HCT116 (cell line): Measurements from ENCODE around the gene CHRNB4. TPM values are rescaled to one million over a fixed set of nuclear protein-coding genes. Genes with fewer than 3 reads are reported as not detected.

Source experiments
- ATAC-seq: fragments of 200-7000 bp; cut with Tn5 transposase; 2 replicates; pipeline ENCODE4 v1.9.1; 2020; ENCODE audit warnings: mild to moderate bottlenecking, moderate library complexity
- BruUV-seq: library from RNA; stranded (reverse); fragments of 400-500 nt; replicated peaks from 2 replicates; lab custom pipeline; 2021; lab: Mats Ljungman, UMichigan
- CTCF ChIA-PET: fragments of 300-600 bp; sonication (Branson Sonifier 250); formaldehyde crosslinking; loops from one replicate; lab custom pipeline; 2021; ENCODE audit warnings: antibody characterized with exemption; lab: Charles Lee
- POLR2A ChIA-PET: fragments of 300-600, 350-600 bp; sonication (Branson Sonifier 250); formaldehyde crosslinking; loops from one replicate; lab custom pipeline; 2021; ENCODE audit warnings: antibody characterized with exemption; lab: Charles Lee
- RAD21 ChIA-PET, 2 experiments: fragments of 300-600 bp; sonication (Branson Sonifier 250); formaldehyde crosslinking; loops; one replicate each; lab custom pipeline; 2023; ENCODE audit warnings: low total read pairs in 2 of 2; ENCODE audit not compliant: uncharacterized antibody in 2 of 2, unreplicated experiment in 2 of 2, low non-redundant PET in 1 of 2; lab: Charles Lee
- DNase-seq: peaks from one replicate; pipeline ENCODE4 v3.0.0-alpha.2; 2010; ENCODE audit warnings: low read depth, low spot score
- H2AFZ ChIP-seq: fragments of 200-600 bp; shearing (Covaris generic), sonication (generic); 2 replicates; pipeline ENCODE4 v1.6.1; 2017; ENCODE audit warnings: low read depth, mixed run types, mixed read lengths, antibody characterized with exemption, low read length; ENCODE audit not compliant: poor library complexity, severe bottlenecking
- H3K27ac ChIP-seq: 2 replicates; pipeline ENCODE4 v1.5.1; 2012; ENCODE audit warnings: low read depth, low read length
- H3K27me3 ChIP-seq: fragments of 200-600 bp; sonication (generic); 2 replicates; pipeline ENCODE4 v1.6.1; 2016; ENCODE audit warnings: mixed run types, low read length, mixed read lengths; ENCODE audit not compliant: insufficient read depth
- H3K36me3 ChIP-seq, 2 experiments: fragments of 200-500 bp in 1 of 2; fragments of 200-600 bp in 1 of 2; sonication (Bioruptor generic) in 1 of 2; sonication (generic) in 1 of 2; 2 replicates each; pipeline versions ENCODE4 v1.5.1 to v1.6.1; 2014 to 2016; ENCODE audit warnings: low read length in 2 of 2, inconsistent platforms in 1 of 2, mixed read lengths in 1 of 2, mixed run types in 1 of 2; ENCODE audit not compliant: insufficient read depth in 2 of 2, control insufficient read depth in 1 of 2
- H3K4me1 ChIP-seq, 2 experiments: fragments of 200-600 bp in 1 of 2; sonication (generic) in 1 of 2; 2 replicates each; pipeline versions ENCODE4 v1.5.1 to v1.6.1; 2012 to 2017; ENCODE audit warnings: low read length in 2 of 2, inconsistent platforms in 1 of 2, mild to moderate bottlenecking in 1 of 2, mixed read lengths in 1 of 2, mixed run types in 1 of 2, moderate library complexity in 1 of 2; ENCODE audit not compliant: insufficient read depth in 2 of 2, control insufficient read depth in 1 of 2
- H3K4me2 ChIP-seq: fragments of 200-600 bp; sonication (generic); 2 replicates; pipeline ENCODE4 v1.6.1; 2017; ENCODE audit warnings: mixed run types, low read length, mixed read lengths
- H3K4me3 ChIP-seq, 2 experiments: fragments of 200-600 bp in 1 of 2; sonication (generic) in 1 of 2; replicated peaks in 1 of 2; 2 replicates each; pipeline ENCODE4 v1.5.1; 2011 to 2016; ENCODE audit warnings: low read length in 2 of 2, control low read depth in 1 of 2, low read depth in 1 of 2, mild to moderate bottlenecking in 1 of 2, mixed read lengths in 1 of 2, mixed run types in 1 of 2
- H3K79me2 ChIP-seq: fragments of 200-600 bp; sonication (generic); 2 replicates; pipeline ENCODE4 v1.6.1; 2017; ENCODE audit warnings: mild to moderate bottlenecking, mixed run types, low read length, moderate library complexity, mixed read lengths; ENCODE audit not compliant: insufficient read depth
- H3K9ac ChIP-seq: fragments of 200-600 bp; sonication (generic); 2 replicates; pipeline ENCODE4 v1.6.1; 2016; ENCODE audit warnings: low read length, mixed read lengths
- H3K9me2 ChIP-seq: fragments of 200-600 bp; sonication (generic), shearing (Covaris generic); 2 replicates; pipeline ENCODE4 v1.6.1; 2017; ENCODE audit warnings: mixed run types, mild to moderate bottlenecking, moderate library complexity; ENCODE audit not compliant: insufficient read depth
- H3K9me3 ChIP-seq, 2 experiments: fragments of 200-500 bp in 1 of 2; fragments of 200-600 bp in 1 of 2; sonication (Bioruptor generic) in 1 of 2; sonication (generic) in 1 of 2; 2 replicates each; pipeline ENCODE4 v1.6.1; 2014 to 2017; ENCODE audit warnings: low read length in 2 of 2, mixed read lengths in 2 of 2, inconsistent platforms in 1 of 2, low read depth in 1 of 2, mild to moderate bottlenecking in 1 of 2, mixed run types in 1 of 2, moderate library complexity in 1 of 2; ENCODE audit not compliant: control insufficient read depth in 1 of 2, insufficient read depth in 1 of 2
- H4K20me1 ChIP-seq: fragments of 200-600 bp; sonication (generic), shearing (Covaris generic); 2 replicates; pipeline ENCODE4 v1.6.1; 2017; ENCODE audit warnings: mixed run types, mild to moderate bottlenecking, moderate library complexity; ENCODE audit not compliant: insufficient read depth
- CTCF ChIP-seq, 3 experiments: fragments of 200-600 bp in 1 of 3; sonication (generic) in 1 of 3; IDR thresholded peaks in 2 of 3; conservative IDR thresholded peaks in 1 of 3; 2 replicates each; pipeline ENCODE4 v1.5.1; 2012 to 2017; ENCODE audit warnings: low read depth in 2 of 3, low read length in 2 of 3, antibody characterized with exemption in 1 of 3, borderline replicate concordance in 1 of 3, control low read depth in 1 of 3, mild to moderate bottlenecking in 1 of 3, mixed read lengths in 1 of 3, mixed run types in 1 of 3, moderate library complexity in 1 of 3; ENCODE audit not compliant: insufficient read depth in 1 of 3
- EZH2 ChIP-seq: fragments of 200-600 bp; sonication (generic); IDR thresholded peaks from 2 replicates; pipeline ENCODE4 v1.6.1; 2017; ENCODE audit warnings: antibody characterized with exemption, mixed run types
- JUND ChIP-seq: IDR thresholded peaks from 2 replicates; pipeline ENCODE4 v1.6.1; 2012
- MAX ChIP-seq: IDR thresholded peaks from 2 replicates; pipeline ENCODE4 v1.6.1; 2012
- POLR2A ChIP-seq: IDR thresholded peaks from 2 replicates; pipeline ENCODE4 v1.7.0; 2011; ENCODE audit warnings: borderline replicate concordance; ENCODE audit not compliant: insufficient read depth, insufficient read length; ENCODE audit errors: extremely low read depth
- RAD21 ChIP-seq: IDR thresholded peaks from 2 replicates; pipeline ENCODE4 v1.6.1; 2012; ENCODE audit warnings: low read depth, mild to moderate bottlenecking
- SIN3A ChIP-seq: IDR thresholded peaks from 2 replicates; pipeline ENCODE4 v1.6.1; 2012; ENCODE audit warnings: low read depth
- SP1 ChIP-seq: IDR thresholded peaks from 2 replicates; pipeline ENCODE4 v1.6.1; 2012; ENCODE audit warnings: low read depth
- YY1 ChIP-seq: IDR thresholded peaks from 2 replicates; pipeline ENCODE4 v1.6.1; 2011; ENCODE audit warnings: low read length, low read depth, moderate library complexity, mild to moderate bottlenecking; ENCODE audit not compliant: insufficient replicate concordance; ENCODE audit errors: extremely low read depth
- ZNF274 ChIP-seq: fragments of 200-500 bp; sonication (Bioruptor generic); IDR thresholded peaks from 2 replicates; pipeline ENCODE4 v1.6.1; 2014; ENCODE audit warnings: mild to moderate bottlenecking, low read depth, low read length, inconsistent platforms
- intact Hi-C: fragments of 100-400 bp; cut with micrococcal nuclease; formaldehyde crosslinking; loops from 2 replicates; pipeline ENCODE4 v1.10.0; 2022
- total RNA-seq: library from RNA; stranded (reverse); gene quantifications from one replicate; pipeline ENCODE4 v1.2.1, GENCODE V29; 2021; ENCODE audit not compliant: unreplicated experiment

Gene CHRNB4
- total RNA-seq, 1 experiment from 2014 or later: 2.0 TPM

GRCh38 chr15:78666010-78666409 is 25.0 kb upstream of the CHRNB4 start:
- Histone ChIP-seq H3K27me3 (no peaks in the 10 kb centered on the region), H2AFZ (no peak overlapping the region), H3K9ac (no peak overlapping the region), H3K4me1 (no peaks in the 10 kb centered on the region), H3K79me2 (no peaks in the 10 kb centered on the region), H3K4me3 (no peak overlapping the region), H3K9me2 (no peaks in the 10 kb centered on the region), H3K27ac (no peak overlapping the region), H4K20me1 (no peaks in the 10 kb centered on the region), H3K9me3 (no peaks in the 10 kb centered on the region), H3K36me3 (no peaks in the 10 kb centered on the region), H3K4me2 (no peak overlapping the region)
- ATAC-seq (no peak), DNase-seq (no peak)
- TF ChIP-seq ZNF274 (no peak), MAX (no peak), SIN3A (no peak), EZH2 (no peak)
- intact Hi-C loops: no loop called here
- no TSS peak for BruUV-seq
- ChIA-PET RAD21 (no interaction called here), POLR2A (no interaction called here), CTCF (no interaction called here)

- ChIA-PET RAD21 (no interaction called here), POLR2A (no interaction called here), CTCF (no interaction called here)
- H3K9me3 ChIP-seq: no peaks in the 10 kb centered on the region
- intact Hi-C loops: no loop called here
- H3K4me1 ChIP-seq: no peaks in the 10 kb centered on the region
- H2AFZ ChIP-seq: no peak overlapping the region
- no peak for ATAC-seq
- no peaks in the 10 kb centered on the region for H4K20me1 ChIP-seq
- H3K27me3 ChIP-seq: no peaks in the 10 kb centered on the region
- no peak overlapping the region for H3K4me2 ChIP-seq
- no peak overlapping the region for H3K4me3 ChIP-seq
- H3K27ac ChIP-seq: no peak overlapping the region
- no peak overlapping the region for H3K9ac ChIP-seq
- H3K79me2 ChIP-seq: no peaks in the 10 kb centered on the region
- no peaks in the 10 kb centered on the region for H3K36me3 ChIP-seq
- H3K9me2 ChIP-seq: no peaks in the 10 kb centered on the region
- no peak for DNase-seq
- no TSS peak for BruUV-seq
- TF ChIP-seq CTCF (IDR thresholded peaks at IDR 0.05 in 2 of 3, conservative IDR thresholded peaks at IDR 0.05 in 1 of 3; ENCODE audit: borderline replicate concordance in 1 of 3, insufficient read depth in 1 of 3, low read depth in 2 of 3, low read length in 2 of 3) (no peak), JUND (no peak), RAD21 (no peak), YY1 (no peak), SP1 (no peak), POLR2A (no peak)
Measured at GRCh38 chr15:78663703-78664102, 22.7 kb upstream of the CHRNB4 start.
